NCI-H774 (cell line): ENCODE results near the gene ZDHHC1.
"Not testable (repeated sequence)": the region's sequence is repeated elsewhere in the genome, so short reads cannot be mapped to it uniquely, and the experiment has no call there.

Source experiments
- DNase-seq: peaks from one replicate; lab custom pipeline; 2025; lab: John Stamatoyannopoulos, UW

Gene ZDHHC1

DNA sequence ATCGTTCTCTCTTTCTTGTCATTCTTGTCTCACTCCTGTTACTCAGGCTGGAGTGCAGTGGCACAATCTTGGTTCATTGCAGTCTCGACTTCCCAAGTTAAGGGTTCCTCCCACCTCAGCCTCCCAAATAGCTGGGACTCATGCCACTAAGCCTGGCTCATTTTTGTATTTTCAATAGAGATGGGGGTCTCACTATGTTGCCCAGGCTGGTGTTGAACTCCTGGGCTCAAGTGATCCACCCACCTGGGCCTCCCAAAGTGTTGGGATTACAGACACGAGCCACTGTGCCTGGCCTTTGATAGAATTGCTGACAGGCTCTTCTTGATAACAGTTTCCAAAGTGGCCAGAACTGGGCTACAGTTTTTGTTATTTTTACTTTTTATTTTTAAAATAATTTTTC, 55.2 kb downstream of the ZDHHC1 start:
- no peak for DNase-seq

DNA sequence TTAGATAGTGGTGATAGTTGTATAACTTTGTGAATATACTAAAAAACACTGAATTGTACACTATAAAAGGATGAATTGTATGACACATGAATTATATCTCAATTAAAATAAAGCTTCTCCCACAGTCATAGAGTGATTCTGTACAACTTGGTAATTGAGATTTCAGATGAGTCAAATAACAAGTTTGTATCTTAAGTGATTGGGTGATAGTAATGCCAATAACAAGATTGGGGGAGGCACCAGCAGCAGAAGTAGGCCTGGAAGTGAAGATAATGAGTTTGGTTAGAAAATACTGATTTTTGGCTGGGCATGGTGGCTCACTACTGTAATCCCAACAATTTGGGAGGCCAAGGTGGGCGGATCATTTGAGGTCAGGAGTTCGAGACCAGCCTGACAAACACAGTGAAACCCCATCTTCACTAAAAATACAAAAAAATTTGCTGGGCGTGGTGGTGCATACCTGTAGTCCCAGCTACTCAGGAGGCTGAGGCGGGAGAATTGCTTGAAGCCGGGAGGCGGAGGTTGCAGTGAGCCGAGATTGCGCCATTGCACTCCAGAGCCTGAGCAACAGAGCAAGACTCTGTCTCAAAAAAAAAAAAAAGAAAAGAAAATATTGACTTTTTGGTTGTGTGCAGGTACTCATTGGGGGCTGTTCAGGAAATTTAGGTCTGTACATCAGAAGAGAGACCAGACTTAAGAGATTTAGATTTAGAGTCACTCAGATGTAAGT, 56.6 kb downstream of the ZDHHC1 start:
- DNase-seq, result not testable (repeated sequence)

DNA sequence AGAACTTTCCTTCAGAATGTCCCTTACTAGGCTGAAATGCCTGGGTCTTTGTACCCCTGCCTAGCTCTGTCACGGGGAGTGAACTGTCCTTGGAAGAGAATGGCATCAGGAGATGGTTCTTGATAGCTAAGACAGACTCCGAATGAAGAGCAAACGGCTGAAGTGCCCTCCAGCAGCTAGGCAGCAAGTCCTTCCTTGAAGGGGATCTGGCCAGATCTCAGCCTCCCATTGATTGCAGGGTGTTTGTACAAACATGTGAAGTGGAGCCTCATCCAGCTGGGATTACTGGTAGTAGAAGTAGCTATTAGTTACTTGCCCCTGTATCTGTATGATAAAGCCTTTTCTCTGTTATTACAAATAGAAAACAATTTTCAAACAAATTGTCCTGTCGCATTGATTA, 58.7 kb downstream of the ZDHHC1 start:
- DNase-seq, result no peak

DNA sequence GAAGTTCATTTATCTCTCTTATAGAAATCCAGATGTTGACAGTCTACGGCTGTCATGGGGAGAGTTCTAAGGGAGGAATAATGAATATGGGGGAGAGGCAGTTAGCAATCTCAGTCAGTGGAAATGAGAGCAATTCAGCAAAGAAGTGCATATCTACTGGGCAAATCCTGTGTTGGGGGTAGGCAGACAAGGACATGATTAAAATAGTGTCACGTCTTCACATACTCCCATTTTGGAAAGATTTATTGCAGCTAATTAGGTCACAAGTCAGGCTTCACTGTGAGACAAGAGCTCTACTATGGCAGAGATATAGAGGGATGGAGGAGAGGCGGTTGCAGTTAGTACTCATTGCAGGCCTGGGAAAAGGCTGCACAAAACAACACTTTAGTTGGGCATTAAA, 59.9 kb downstream of the ZDHHC1 start:
- DNase-seq, result no peak

DNA sequence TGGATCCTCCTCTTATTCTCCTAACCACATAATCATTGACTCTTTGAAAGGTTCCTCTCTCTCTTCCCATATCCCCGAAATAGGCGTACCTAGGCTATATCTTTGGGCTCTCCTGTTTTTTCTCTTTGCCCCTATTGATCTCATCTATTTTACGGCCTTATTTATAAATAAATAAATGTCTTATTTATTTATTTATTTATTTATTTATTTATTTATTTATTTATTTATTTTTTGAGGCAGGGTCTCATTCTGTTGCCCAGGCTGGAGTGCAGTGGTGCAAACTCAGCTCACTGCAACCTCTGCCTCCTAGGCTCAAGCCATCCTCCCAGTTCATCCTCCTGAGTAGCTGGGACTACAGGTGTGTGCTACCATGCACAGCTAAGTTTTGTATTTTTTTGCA, 63.8 kb downstream of the ZDHHC1 start:
- not testable (repeated sequence) for DNase-seq

DNA sequence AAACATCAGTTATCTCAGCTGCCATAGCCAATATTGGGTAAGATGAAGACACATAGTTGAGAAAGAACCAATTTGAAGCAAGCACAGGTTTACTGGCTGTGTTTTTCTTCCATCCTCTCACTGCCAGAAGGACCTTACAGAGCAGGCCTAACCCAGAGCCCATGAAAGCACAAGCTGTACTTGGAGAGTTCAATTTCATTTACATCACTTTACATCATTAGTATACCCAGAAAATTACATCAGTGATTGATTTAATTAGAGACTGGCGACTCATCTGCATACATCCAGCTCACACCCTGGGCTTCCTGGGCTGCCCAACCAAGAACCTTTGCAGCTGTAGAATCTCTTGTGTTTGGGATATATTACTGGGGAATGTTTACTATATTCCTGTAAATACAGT, 66.0 kb downstream of the ZDHHC1 start:
- DNase-seq, result no peak

DNA sequence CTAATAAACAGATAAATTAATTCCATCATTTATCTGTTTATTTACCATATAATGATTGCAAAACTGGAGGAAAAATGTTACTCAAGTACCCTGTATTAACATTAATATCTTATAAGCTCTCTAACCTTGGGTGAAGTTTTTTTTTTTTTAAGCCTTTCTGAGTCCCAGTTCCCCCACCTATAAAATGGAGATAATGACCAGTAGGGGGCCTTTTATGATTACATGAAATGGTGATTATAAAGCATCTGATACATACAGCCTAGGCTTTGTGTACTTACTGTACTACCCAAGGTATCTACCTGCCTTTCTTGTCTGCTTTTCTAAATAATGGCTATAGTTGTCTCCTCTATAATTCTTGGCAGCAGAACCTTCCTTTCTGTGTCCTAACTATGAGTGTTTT, 67.1 kb downstream of the ZDHHC1 start:
- DNase-seq, result no peak

DNA sequence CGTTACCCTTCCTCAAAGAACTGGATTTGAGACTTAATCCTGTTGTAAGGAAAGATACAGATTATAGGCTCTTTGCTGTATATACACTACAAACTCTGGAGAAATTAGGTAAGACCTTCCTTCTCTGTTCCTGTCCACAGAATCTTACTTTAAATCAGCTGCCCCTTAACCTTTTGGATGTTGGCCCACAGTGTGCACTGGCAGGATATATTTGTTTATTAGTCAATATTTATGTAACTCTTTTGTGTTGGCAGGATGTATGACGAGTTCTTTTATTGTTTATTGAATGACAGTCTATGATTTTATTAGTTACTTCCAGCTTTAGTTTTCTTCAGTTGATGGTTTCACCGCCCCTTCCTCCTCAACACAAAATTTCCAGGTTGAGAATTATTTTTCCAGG, 69.9 kb downstream of the ZDHHC1 start:
- DNase-seq, result no peak

DNA sequence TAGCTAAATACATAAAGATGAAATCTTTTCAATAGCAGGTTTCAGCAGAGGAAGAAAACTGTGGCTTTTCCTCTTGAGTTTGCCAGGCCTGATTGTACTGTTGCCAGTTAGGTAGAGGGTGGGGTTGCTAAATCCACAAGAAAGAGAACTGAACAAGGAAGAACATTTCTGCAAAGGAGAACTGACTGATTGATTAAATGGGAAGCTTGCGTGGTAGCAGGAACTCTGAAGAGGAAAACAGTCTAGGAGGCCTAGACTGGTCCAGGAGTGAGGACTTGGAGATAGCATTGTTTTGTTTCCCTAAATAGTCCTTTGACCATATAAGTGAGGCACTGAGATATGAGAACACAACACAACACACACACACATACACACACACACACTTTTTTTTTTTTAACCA, 70.9 kb downstream of the ZDHHC1 start:
- no peak for DNase-seq
